ENCODE measurements around the gene HAPLN2. TPM values are rescaled to one million over a fixed set of nuclear protein-coding genes. Genes with fewer than 3 reads are reported as not detected.
A peak's percentile ranks its signal among the peaks of the same experiment; 100 is the strongest.
"Not testable (repeated sequence)": the region's sequence is repeated elsewhere in the genome, so short reads cannot be mapped to it uniquely, and the experiment has no call there.

HAPLN2 gene
- total and polyA plus RNA-seq, 7 experiments from 2014 or later = not detected

- Histone ChIP-seq H3K27me3 (ENCODE audit: control insufficient read depth in 2 of 2, insufficient read depth in 2 of 2, low read length in 2 of 2) (peaks cover 8 to 31% of the 10 kb centered on the region in 2 donors), H3K4me1 (ENCODE audit: control insufficient read depth in 2 of 2, insufficient read depth in 2 of 2, low read length in 2 of 2) (peaks cover 9 to 15% of the 10 kb centered on the region in 2 donors), H3K27ac (ENCODE audit: low read depth, low read length) (no peak overlapping the region), H3K36me3 (ENCODE audit: control insufficient read depth in 2 of 3, insufficient read depth in 3 of 3, low read length in 3 of 3) (no peaks in the 10 kb centered on the region), H3K9me3 (ENCODE audit: control insufficient read depth in 2 of 3, low read length in 3 of 3) (no peaks in the 10 kb centered on the region), H3K4me3 (ENCODE audit: low read length) (peak overlapping the region; percentile 47)
- ATAC-seq = peak; percentile 83
- Mint-ChIP-seq H3K4me3 (peak overlapping the region; percentile 74 to 92 (median 81)), H3K4me1 (peaks cover 7 to 13% (median 11%) of the 10 kb centered on the region in 7 donors), H3K27me3 (peaks cover 46 to 71% (median 59%) of the 10 kb centered on the region in 5 donors), H3K9me3 (peaks cover 0 to 1% (median 0%) of the 10 kb centered on the region in 11 donors), H3K27ac (peak overlapping the region in 4 of 9 donors; percentile 8 to 44 (median 21)), H3K36me3 (no peaks in the 10 kb centered on the region)
- intact Hi-C loops (cut with micrococcal nuclease) = loop anchor here (1.0 to 5.0 kb wide), 7 partner anchors 32 to 301 kb away; partner anchors contain the start of genes CRABP2 (in 1 of the 2), ISG20L2 (in 1 of the 2) and METTL25B (in 1 of the 2)
- ChIA-PET POLR2A (no interaction called here), CTCF (interaction anchor here (0.7 to 2.7 kb wide), 10 partner anchors 24 to 470 kb away, joined by 3 to 18 read pairs (median 4); no protein-coding TSS in a partner anchor)
- DNase-seq = peak; percentile 51 to 78 (median 65)
These were observed 6.3 kb downstream of the HAPLN2 start for GRCh38 chr1:156625436-156626078.

GRCh38 chr1:156626079-156626438 is 6.8 kb downstream of the HAPLN2 start:
- ATAC-seq (no peak), DNase-seq (no peak)
- ChIA-PET CTCF (interaction anchor here (1.0 to 2.7 kb wide), 7 partner anchors 22 to 100 kb away, joined by 3 to 18 read pairs (median 3); no protein-coding TSS in a partner anchor), POLR2A (interaction anchor here (0.5 kb wide), 1 partner anchor 346 kb away, joined by 3 read pairs; no protein-coding TSS in a partner anchor)
- Mint-ChIP-seq H3K9me3 (peaks cover 0 to 1% (median 0%) of the 10 kb centered on the region in 11 donors), H3K4me3 (peak overlapping the region in 8 of 10 donors; percentile 74 to 92 (median 81)), H3K27ac (peak overlapping the region in 4 of 9 donors; percentile 8 to 44 (median 21)), H3K4me1 (peaks cover 7 to 13% (median 12%) of the 10 kb centered on the region in 7 donors), H3K36me3 (peaks cover 0 to 4% (median 0%) of the 10 kb centered on the region in 5 donors), H3K27me3 (peaks cover 46 to 73% (median 59%) of the 10 kb centered on the region in 5 donors)
- H3K36me3 ChIP-seq (ENCODE audit: control insufficient read depth in 2 of 3, insufficient read depth in 3 of 3, low read length in 3 of 3) = no peaks in the 10 kb centered on the region
- H3K27ac ChIP-seq (ENCODE audit: low read depth, low read length) = no peak overlapping the region
- no peaks in the 10 kb centered on the region for H3K9me3 ChIP-seq (ENCODE audit: control insufficient read depth in 2 of 3, low read length in 3 of 3)
- intact Hi-C loops (cut with micrococcal nuclease) = loop anchor here (1.0 to 5.0 kb wide), 6 partner anchors 31 to 301 kb away; partner anchors contain the start of genes CRABP2 (in 1 of the 2), ISG20L2 (in 1 of the 2) and METTL25B (in 1 of the 2)
- H3K4me1 ChIP-seq (ENCODE audit: control insufficient read depth in 2 of 2, insufficient read depth in 2 of 2, low read length in 2 of 2) = peaks cover 9 to 15% of the 10 kb centered on the region in 2 donors
- no peak overlapping the region for H3K4me3 ChIP-seq (ENCODE audit: low read length)
- peaks cover 8 to 31% of the 10 kb centered on the region in 2 donors for H3K27me3 ChIP-seq (ENCODE audit: control insufficient read depth in 2 of 2, insufficient read depth in 2 of 2, low read length in 2 of 2)

- H3K27me3 Mint-ChIP-seq = peaks cover 38 to 74% (median 59%) of the 10 kb centered on the region in 5 donors
- H3K27ac Mint-ChIP-seq = peak overlapping the region in 1 of 9 donors; percentile 10
- Histone ChIP-seq H3K27ac (ENCODE audit: low read depth, low read length) (no peak overlapping the region), H3K4me1 (ENCODE audit: control insufficient read depth in 2 of 2, insufficient read depth in 2 of 2, low read length in 2 of 2) (peaks cover 9 to 15% of the 10 kb centered on the region in 2 donors), H3K27me3 (ENCODE audit: control insufficient read depth in 2 of 2, insufficient read depth in 2 of 2, low read length in 2 of 2) (peaks cover 8 to 31% of the 10 kb centered on the region in 2 donors), H3K36me3 (ENCODE audit: control insufficient read depth in 2 of 3, insufficient read depth in 3 of 3, low read length in 3 of 3) (no peaks in the 10 kb centered on the region), H3K4me3 (ENCODE audit: low read length) (no peak overlapping the region), H3K9me3 (ENCODE audit: control insufficient read depth in 2 of 3, low read length in 3 of 3) (no peaks in the 10 kb centered on the region)
- CTCF ChIA-PET = interaction anchor here (0.6 to 2.7 kb wide), 18 partner anchors 10 to 242 kb away, joined by 3 to 18 read pairs (median 4); partner anchors contain the start of genes ISG20L2, METTL25B and NAXE
- peaks cover 0 to 4% (median 0%) of the 10 kb centered on the region in 5 donors for H3K36me3 Mint-ChIP-seq
- peak in 4 of 9 donors; percentile 29 to 36 (median 35) for DNase-seq
- H3K9me3 Mint-ChIP-seq = peaks cover 0 to 1% (median 0%) of the 10 kb centered on the region in 11 donors
- intact Hi-C loops (cut with micrococcal nuclease) = loop anchor here (1.0 to 5.0 kb wide), 4 partner anchors 80 to 299 kb away; partner anchors contain the start of genes CRABP2 (in 1 of the 2), ISG20L2 (in 1 of the 2) and METTL25B (in 1 of the 2)
- peaks cover 7 to 13% (median 12%) of the 10 kb centered on the region in 7 donors for H3K4me1 Mint-ChIP-seq
- POLR2A ChIA-PET = interaction anchor here (1.2 kb wide), 1 partner anchor 100 kb away, joined by 3 read pairs; no protein-coding TSS in a partner anchor
- H3K4me3 Mint-ChIP-seq = peak overlapping the region in 1 of 10 donors; percentile 3
- ATAC-seq = no peak
These were observed 8.2 kb downstream of the HAPLN2 start for GRCh38 chr1:156627313-156627880.

- H3K27ac ChIP-seq (ENCODE audit: low read depth, low read length) = no peak overlapping the region
- CTCF ChIA-PET = interaction anchor here (0.6 to 1.6 kb wide), 2 partner anchors 28 to 41 kb away, joined by 4 to 8 read pairs; no protein-coding TSS in a partner anchor
- no peak overlapping the region for H3K4me3 ChIP-seq (ENCODE audit: low read length)
- intact Hi-C loops (cut with micrococcal nuclease) = loop anchor here in 1 of 2 donors (5.0 kb wide), 2 partner anchors 77 to 97 kb away; partner anchors contain the start of genes CRABP2, ISG20L2 and METTL25B
- peaks cover 6 to 8% (median 7%) of the 10 kb centered on the region in 7 donors for H3K4me1 Mint-ChIP-seq
- peaks cover 0 to 4% (median 0%) of the 10 kb centered on the region in 5 donors for H3K36me3 Mint-ChIP-seq
- peaks cover 7 to 9% of the 10 kb centered on the region in 2 donors for H3K4me1 ChIP-seq (ENCODE audit: control insufficient read depth in 2 of 2, insufficient read depth in 2 of 2, low read length in 2 of 2)
- POLR2A ChIA-PET = interaction anchor here (0.7 kb wide), 1 partner anchor 23 kb away, joined by 3 read pairs; no protein-coding TSS in a partner anchor
- no peak for ATAC-seq
- H3K9me3 Mint-ChIP-seq = peaks cover 0 to 1% (median 0%) of the 10 kb centered on the region in 11 donors
- DNase-seq = no peak
- no peak overlapping the region for H3K27ac Mint-ChIP-seq
- peaks cover 42 to 78% (median 64%) of the 10 kb centered on the region in 5 donors for H3K27me3 Mint-ChIP-seq
- no peaks in the 10 kb centered on the region for H3K36me3 ChIP-seq (ENCODE audit: control insufficient read depth in 2 of 3, insufficient read depth in 3 of 3, low read length in 3 of 3)
- H3K4me3 Mint-ChIP-seq = no peak overlapping the region
- H3K9me3 ChIP-seq (ENCODE audit: control insufficient read depth in 2 of 3, low read length in 3 of 3) = no peaks in the 10 kb centered on the region
- H3K27me3 ChIP-seq (ENCODE audit: control insufficient read depth in 2 of 2, insufficient read depth in 2 of 2, low read length in 2 of 2) = peaks cover 8 to 15% of the 10 kb centered on the region in 2 donors
These were observed 10.7 kb downstream of the HAPLN2 start for GRCh38 chr1:156629823-156630449.

- H3K27ac Mint-ChIP-seq; POLR2A ChIA-PET; ATAC-seq; H3K4me1 Mint-ChIP-seq; H3K4me3 Mint-ChIP-seq; intact Hi-C loops (cut with micrococcal nuclease); H3K36me3 ChIP-seq (ENCODE audit: control insufficient read depth in 2 of 3, insufficient read depth in 3 of 3, low read length in 3 of 3); H3K4me1 ChIP-seq (ENCODE audit: control insufficient read depth in 2 of 2, insufficient read depth in 2 of 2, low read length in 2 of 2); H3K4me3 ChIP-seq (ENCODE audit: low read length); H3K27ac ChIP-seq (ENCODE audit: low read depth, low read length); H3K9me3 ChIP-seq (ENCODE audit: control insufficient read depth in 2 of 3, low read length in 3 of 3); DNase-seq; H3K27me3 ChIP-seq (ENCODE audit: control insufficient read depth in 2 of 2, insufficient read depth in 2 of 2, low read length in 2 of 2); H3K36me3 Mint-ChIP-seq; H3K9me3 Mint-ChIP-seq: not testable (repeated sequence)
- CTCF ChIA-PET = interaction anchor here (0.7 to 2.3 kb wide), 4 partner anchors 14 to 264 kb away, joined by 3 to 7 read pairs (median 4); no protein-coding TSS in a partner anchor
- peaks cover 43 to 77% (median 64%) of the 10 kb centered on the region in 5 donors for H3K27me3 Mint-ChIP-seq
These were observed 11.9 kb downstream of the HAPLN2 start for GRCh38 chr1:156631152-156631551.

- H3K9me3 Mint-ChIP-seq = no peaks in the 10 kb centered on the region
- CTCF ChIA-PET = interaction anchor here (0.6 to 2.3 kb wide), 2 partner anchors 8 to 12 kb away, joined by 3 to 7 read pairs; no protein-coding TSS in a partner anchor
- no peak overlapping the region for H3K27ac ChIP-seq (ENCODE audit: low read depth, low read length)
- H3K4me1 Mint-ChIP-seq = peaks cover 0 to 2% (median 0%) of the 10 kb centered on the region in 7 donors
- no peak for DNase-seq
- H3K4me3 Mint-ChIP-seq = no peak overlapping the region
- no peaks in the 10 kb centered on the region for H3K27me3 ChIP-seq (ENCODE audit: control insufficient read depth in 2 of 2, insufficient read depth in 2 of 2, low read length in 2 of 2)
- ATAC-seq = no peak
- H3K36me3 Mint-ChIP-seq = peaks cover 0 to 4% (median 0%) of the 10 kb centered on the region in 5 donors
- no peaks in the 10 kb centered on the region for H3K9me3 ChIP-seq (ENCODE audit: control insufficient read depth in 2 of 3, low read length in 3 of 3)
- H3K36me3 ChIP-seq (ENCODE audit: control insufficient read depth in 2 of 3, insufficient read depth in 3 of 3, low read length in 3 of 3) = no peaks in the 10 kb centered on the region
- H3K4me1 ChIP-seq (ENCODE audit: control insufficient read depth in 2 of 2, insufficient read depth in 2 of 2, low read length in 2 of 2) = no peaks in the 10 kb centered on the region
- POLR2A ChIA-PET = no interaction called here
- intact Hi-C loops (cut with micrococcal nuclease) = no loop called here
- peaks cover 43 to 78% (median 65%) of the 10 kb centered on the region in 5 donors for H3K27me3 Mint-ChIP-seq
- no peak overlapping the region for H3K4me3 ChIP-seq (ENCODE audit: low read length)
- H3K27ac Mint-ChIP-seq = no peak overlapping the region
These were observed 13.1 kb downstream of the HAPLN2 start for GRCh38 chr1:156632355-156632754.
